Lower leg skin (tissue), 4 donors: ENCODE data around the gene C21orf91. TPM values are rescaled to one million over a fixed set of nuclear protein-coding genes. Genes with fewer than 3 reads are reported as not detected.

Experiments
- DNase-seq, 2 donors: peaks; one replicate each; pipeline ENCODE4 v3.0.0-alpha.2; 2019; ENCODE audit warnings: low spot score in 2 of 2
- H3K4me3 ChIP-seq: fragments of 200-600 bp; sonication (generic); 2 replicates; pipeline ENCODE4 v1.5.1; 2017; ENCODE audit warnings: mild to moderate bottlenecking, low read depth; ENCODE audit not compliant: poor library complexity, severe bottlenecking
- POLR2A ChIP-seq, 2 donors: fragments of 450-650 bp; IDR thresholded peaks; one replicate each; pipeline ENCODE4 v1.6.1; 2016 to 2017; ENCODE audit warnings: antibody characterized with exemption in 2 of 2, mild to moderate bottlenecking in 1 of 2, moderate library complexity in 1 of 2
- WGBS, 2 donors: methylation state at CpG; one replicate each; pipeline ENCODE4 v1.1.5; 2018; 5-methylcytosine and 5-hydroxymethylcytosine counted together
- intact Hi-C: fragments of 100-400 bp; cut with DNase I; formaldehyde crosslinking; loops from one replicate; pipeline ENCODE4 v1.15.0; 2023; ENCODE audit warnings: low total_unique reads
- total RNA-seq, 4 donors: library from RNA; depleted of rRNA; stranded (reverse); fragments of >200 nt; gene quantifications; one replicate each; pipeline ENCODE4 v1.1.0, GENCODE V29; 2016
- TF ChIP-seq, protein P1 (sequence below), 3 donors: fragments of 450-650 bp; IDR thresholded peaks; one replicate each; pipeline ENCODE4 v1.5.1; 2016; ENCODE audit warnings: antibody characterized with exemption in 3 of 3, mild to moderate bottlenecking in 3 of 3, moderate library complexity in 2 of 3

C21orf91 gene
- total RNA-seq, 4 donors from 2014 or later, result 14.1 to 24.5 (median 17.2) TPM

DNA sequence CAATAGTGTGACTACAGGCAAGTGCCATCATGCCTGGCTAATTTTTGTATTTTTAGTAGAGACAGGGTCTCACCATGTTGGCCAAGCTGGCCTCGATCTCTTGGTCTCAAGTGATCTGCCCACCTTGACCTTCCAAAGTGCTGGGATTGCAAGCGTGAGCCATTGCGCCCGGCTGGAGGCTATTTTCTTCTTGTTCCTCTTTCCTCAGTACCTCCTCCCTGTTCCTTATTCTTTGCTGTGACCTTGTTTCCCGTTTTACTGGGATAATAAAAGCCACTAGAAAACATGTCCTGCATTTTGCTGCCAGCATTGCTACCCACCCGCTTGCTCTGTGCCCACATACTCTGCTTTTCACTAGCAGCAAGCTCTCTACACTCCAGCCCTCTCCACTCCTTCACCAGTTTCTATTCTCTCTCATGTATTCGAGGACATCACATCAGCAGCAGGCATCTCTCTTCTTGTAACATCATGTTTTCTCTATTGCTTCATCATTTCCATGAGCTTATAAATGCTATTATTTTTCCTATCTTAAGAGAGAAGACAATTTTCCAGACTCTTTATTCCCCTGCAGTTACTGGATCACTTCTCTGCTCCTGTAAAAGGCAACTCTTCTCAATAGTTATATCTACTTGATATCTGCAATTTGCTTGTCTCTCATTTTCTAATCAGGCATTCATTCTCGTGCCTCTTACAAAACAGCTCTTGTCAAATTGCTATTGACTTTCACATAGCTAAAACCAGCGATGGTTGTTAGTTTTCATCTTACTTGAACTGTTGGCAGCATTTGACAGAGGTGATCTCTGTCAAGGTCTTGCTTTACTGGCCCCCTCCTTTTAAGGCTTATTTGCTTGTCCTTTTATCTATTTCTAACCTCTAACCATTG is 34.5 kb upstream of the C21orf91 start:
- WGBS, 2 donors, result 61 to 76% methylated on average over 9 of the region's 9 CpGs
- DNase-seq, result no peak
- intact Hi-C loops, result no loop called here
- no peak for TF ChIP-seq POLR2A (IDR thresholded peaks at IDR 0.05)
- TF ChIP-seq, protein P1, sequence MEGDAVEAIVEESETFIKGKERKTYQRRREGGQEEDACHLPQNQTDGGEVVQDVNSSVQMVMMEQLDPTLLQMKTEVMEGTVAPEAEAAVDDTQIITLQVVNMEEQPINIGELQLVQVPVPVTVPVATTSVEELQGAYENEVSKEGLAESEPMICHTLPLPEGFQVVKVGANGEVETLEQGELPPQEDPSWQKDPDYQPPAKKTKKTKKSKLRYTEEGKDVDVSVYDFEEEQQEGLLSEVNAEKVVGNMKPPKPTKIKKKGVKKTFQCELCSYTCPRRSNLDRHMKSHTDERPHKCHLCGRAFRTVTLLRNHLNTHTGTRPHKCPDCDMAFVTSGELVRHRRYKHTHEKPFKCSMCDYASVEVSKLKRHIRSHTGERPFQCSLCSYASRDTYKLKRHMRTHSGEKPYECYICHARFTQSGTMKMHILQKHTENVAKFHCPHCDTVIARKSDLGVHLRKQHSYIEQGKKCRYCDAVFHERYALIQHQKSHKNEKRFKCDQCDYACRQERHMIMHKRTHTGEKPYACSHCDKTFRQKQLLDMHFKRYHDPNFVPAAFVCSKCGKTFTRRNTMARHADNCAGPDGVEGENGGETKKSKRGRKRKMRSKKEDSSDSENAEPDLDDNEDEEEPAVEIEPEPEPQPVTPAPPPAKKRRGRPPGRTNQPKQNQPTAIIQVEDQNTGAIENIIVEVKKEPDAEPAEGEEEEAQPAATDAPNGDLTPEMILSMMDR (IDR thresholded peaks at IDR 0.05), result no peak
- H3K4me3 ChIP-seq, result no peak overlapping the region

DNA sequence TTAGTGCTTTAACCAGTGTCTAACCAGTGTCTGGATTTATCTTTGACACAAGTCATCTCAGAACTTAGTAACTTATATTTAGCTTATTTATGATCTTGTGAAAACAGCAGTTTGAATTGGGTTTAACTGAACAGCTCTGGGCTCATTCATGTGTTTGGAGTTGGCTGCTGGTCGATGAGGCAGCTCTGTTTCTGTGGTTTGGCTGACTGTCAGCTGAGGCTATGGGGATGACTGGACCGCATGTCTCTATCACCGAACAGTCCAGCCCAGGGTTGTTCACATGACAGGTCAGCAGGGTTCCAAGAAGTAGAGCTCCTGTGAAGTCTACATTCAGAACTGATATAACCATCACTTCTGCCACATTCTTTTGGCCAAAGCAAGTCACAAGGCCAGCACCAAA is 29.1 kb upstream of the C21orf91 start:
- peak in 1 of 2 donors; percentile 48 for DNase-seq
- intact Hi-C loops, result no loop called here
- TF ChIP-seq, protein P1 (IDR thresholded peaks at IDR 0.05), result no peak
- no peak for TF ChIP-seq POLR2A (IDR thresholded peaks at IDR 0.05)
- WGBS, 2 donors, result 31 to 53% methylated on average over 3 of the region's 3 CpGs
- H3K4me3 ChIP-seq, result no peak overlapping the region

DNA sequence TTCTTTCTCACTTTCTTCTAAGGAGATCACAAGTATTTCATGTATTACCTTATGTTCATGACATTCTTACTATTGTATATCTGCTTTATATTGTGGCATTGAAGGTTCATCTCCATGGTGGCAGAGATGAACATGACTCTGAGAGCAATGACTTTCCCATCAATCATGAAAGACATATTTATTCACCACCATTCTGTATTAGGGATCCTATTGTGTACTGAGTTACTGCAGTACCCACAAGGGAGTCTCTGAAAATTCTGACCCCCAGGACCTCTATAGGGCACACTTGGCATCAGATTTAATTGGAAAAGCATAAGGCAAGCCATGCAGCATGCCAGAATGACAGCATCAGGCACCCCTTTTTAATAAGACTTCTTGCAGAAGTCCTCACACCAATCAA is 21.9 kb upstream of the C21orf91 start:
- no peak for DNase-seq
- H3K4me3 ChIP-seq, result no peak overlapping the region
- intact Hi-C loops, result no loop called here
- TF ChIP-seq POLR2A (IDR thresholded peaks at IDR 0.05), result no peak
- TF ChIP-seq, protein P1 (IDR thresholded peaks at IDR 0.05), result no peak

DNA sequence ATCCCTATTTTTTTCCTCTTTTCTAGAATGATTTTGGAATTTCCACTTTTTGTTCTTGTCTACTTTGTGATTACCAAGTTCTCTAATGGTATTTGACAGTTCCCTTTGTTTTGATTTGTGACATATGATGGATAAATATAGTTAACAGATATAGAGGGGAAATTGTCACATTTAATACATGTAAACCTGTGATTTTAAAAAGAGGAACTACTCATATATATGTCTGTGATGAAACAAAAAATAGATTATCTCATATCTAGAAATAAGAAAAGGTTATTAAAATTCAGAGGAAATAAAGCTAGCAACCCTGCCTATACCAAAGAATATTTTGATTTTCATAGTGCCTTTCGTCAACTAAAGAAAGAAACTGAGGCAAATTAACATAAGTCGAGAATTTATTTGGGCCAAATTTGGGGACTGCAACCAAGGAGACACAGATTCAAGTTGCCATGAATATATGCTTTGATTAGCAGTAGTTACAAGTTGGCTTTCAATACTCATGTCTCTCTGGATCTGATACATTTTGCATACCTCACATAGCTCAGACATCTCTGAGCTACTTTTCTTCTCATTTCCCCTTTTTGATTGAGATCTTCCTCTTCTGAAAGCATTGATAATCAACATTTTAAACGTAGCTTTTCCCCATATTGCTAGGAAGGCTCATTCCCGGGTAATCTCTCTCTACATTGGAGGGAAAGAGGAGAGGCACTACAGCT is 15.6 kb upstream of the C21orf91 start:
- WGBS, 2 donors, result 69 to 85% methylated on average over 4 of the region's 4 CpGs
- TF ChIP-seq, protein P1 (IDR thresholded peaks at IDR 0.05), result no peak
- TF ChIP-seq POLR2A (IDR thresholded peaks at IDR 0.05), result no peak
- H3K4me3 ChIP-seq, result no peak overlapping the region
- no peak for DNase-seq
- intact Hi-C loops, result no loop called here

DNA sequence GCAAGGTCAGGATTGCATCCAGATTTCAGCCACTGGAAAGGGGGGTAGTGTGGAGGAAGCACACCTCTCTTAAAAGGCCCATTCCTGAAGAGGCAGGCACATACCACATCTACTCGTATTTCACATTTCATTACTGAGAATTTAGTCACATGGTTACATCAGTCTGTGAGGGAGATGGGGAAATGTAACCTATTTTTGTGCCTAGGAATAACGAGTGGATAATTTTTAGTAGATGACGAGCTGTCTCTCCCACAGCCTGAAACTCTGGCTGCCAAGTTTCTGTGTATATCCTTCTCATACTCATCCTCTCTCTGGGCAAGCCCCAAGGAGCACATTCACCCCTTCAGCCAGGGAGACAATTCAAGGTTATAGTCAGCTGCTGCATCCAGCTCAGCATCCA is 10.3 kb upstream of the C21orf91 start:
- 69 to 76% methylated on average over 3 of the region's 3 CpGs for WGBS, 2 donors
- TF ChIP-seq POLR2A (IDR thresholded peaks at IDR 0.05), result no peak
- TF ChIP-seq, protein P1 (IDR thresholded peaks at IDR 0.05), result no peak
- intact Hi-C loops, result no loop called here
- no peak for DNase-seq
- H3K4me3 ChIP-seq, result no peak overlapping the region
